ENCODE results near the gene PCNX2.

PCNX2 gene

GRCh38 chr1:233261695-233262094 is 33.8 kb downstream of the PCNX2 start:
- DNase-seq (ENCODE audit: low read depth, low spot score): no peak

- no peak for DNase-seq (ENCODE audit: low read depth, low spot score)
Measured at GRCh38 chr1:233261206-233261605, 34.3 kb downstream of the PCNX2 start.

GRCh38 chr1:233257786-233258185 is 37.7 kb downstream of the PCNX2 start:
- no peak for DNase-seq (ENCODE audit: low read depth, low spot score)

- DNase-seq (ENCODE audit: low read depth, low spot score): no peak
Measured at GRCh38 chr1:233256789-233257188, 38.7 kb downstream of the PCNX2 start.

GRCh38 chr1:233256191-233256590 is 39.3 kb downstream of the PCNX2 start:
- no peak for DNase-seq (ENCODE audit: low read depth, low spot score)

GRCh38 chr1:233255145-233255544 is 40.4 kb downstream of the PCNX2 start:
- no peak for DNase-seq (ENCODE audit: low read depth, low spot score)

- DNase-seq (ENCODE audit: low read depth, low spot score): no peak
Measured at GRCh38 chr1:233253832-233254331, 41.6 kb downstream of the PCNX2 start.

- no peak for DNase-seq (ENCODE audit: low read depth, low spot score)
Measured at GRCh38 chr1:233253231-233253831, 42.2 kb downstream of the PCNX2 start.

GRCh38 chr1:233252441-233252840 is 43.1 kb downstream of the PCNX2 start:
- DNase-seq (ENCODE audit: low read depth, low spot score): no peak

- no peak for DNase-seq (ENCODE audit: low read depth, low spot score)
Measured at GRCh38 chr1:233251201-233251720, 44.3 kb downstream of the PCNX2 start.

- DNase-seq (ENCODE audit: low read depth, low spot score): no peak
Measured at GRCh38 chr1:233248014-233248413, 47.5 kb downstream of the PCNX2 start.

GRCh38 chr1:233246965-233247364 is 48.6 kb downstream of the PCNX2 start:
- no peak for DNase-seq (ENCODE audit: low read depth, low spot score)

GRCh38 chr1:233245191-233245765 is 50.2 kb downstream of the PCNX2 start:
- peak; percentile 55 for DNase-seq (ENCODE audit: low read depth, low spot score)

GRCh38 chr1:233244183-233244582 is 51.3 kb downstream of the PCNX2 start:
- no peak for DNase-seq (ENCODE audit: low read depth, low spot score)

- DNase-seq (ENCODE audit: low read depth, low spot score): no peak
Measured at GRCh38 chr1:233242827-233243483, 52.6 kb downstream of the PCNX2 start.

GRCh38 chr1:233241759-233242158 is 53.8 kb downstream of the PCNX2 start:
- DNase-seq (ENCODE audit: low read depth, low spot score): no peak

GRCh38 chr1:233240829-233241682 is 54.5 kb downstream of the PCNX2 start:
- DNase-seq (ENCODE audit: low read depth, low spot score): peak; percentile 84

- no peak for DNase-seq (ENCODE audit: low read depth, low spot score)
Measured at GRCh38 chr1:233240371-233240770, 55.2 kb downstream of the PCNX2 start.

- DNase-seq (ENCODE audit: low read depth, low spot score): peak; percentile 30
Measured at GRCh38 chr1:233238884-233239431, 56.6 kb downstream of the PCNX2 start.

- no peak for DNase-seq (ENCODE audit: low read depth, low spot score)
Measured at GRCh38 chr1:233237647-233238046, 57.9 kb downstream of the PCNX2 start.

GRCh38 chr1:233233508-233234040 is 62.0 kb downstream of the PCNX2 start:
- no peak for DNase-seq (ENCODE audit: low read depth, low spot score)
